T-helper 22 cell (primary cell): ENCODE measurements around the gene ABCB8.
"Not testable (repeated sequence)": the region's sequence is repeated elsewhere in the genome, so short reads cannot be mapped to it uniquely, and the experiment has no call there.

Experiments
- DNase-seq: peaks from one replicate; pipeline ENCODE4 v3.0.0-alpha.2; 2020; ENCODE audit warnings: low read depth

The ABCB8 gene

DNA sequence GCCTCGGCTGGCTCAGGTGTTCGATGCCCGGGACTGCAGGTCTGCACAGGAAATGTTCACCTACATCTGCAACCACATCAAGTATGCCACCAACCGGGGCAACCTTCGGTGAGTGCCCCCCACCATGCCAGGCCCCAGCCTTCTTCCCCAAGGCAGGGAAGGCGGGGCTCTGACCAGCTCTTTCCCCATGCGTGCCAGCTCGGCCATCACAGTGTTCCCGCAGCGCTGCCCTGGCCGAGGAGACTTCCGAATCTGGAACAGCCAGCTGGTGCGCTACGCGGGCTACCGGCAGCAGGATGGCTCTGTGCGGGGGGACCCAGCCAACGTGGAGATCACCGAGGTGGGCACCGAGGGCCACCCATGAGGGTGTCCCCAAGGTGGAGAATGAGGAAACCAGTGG, 29.9 kb upstream of the ABCB8 start:
- DNase-seq: no peak

DNA sequence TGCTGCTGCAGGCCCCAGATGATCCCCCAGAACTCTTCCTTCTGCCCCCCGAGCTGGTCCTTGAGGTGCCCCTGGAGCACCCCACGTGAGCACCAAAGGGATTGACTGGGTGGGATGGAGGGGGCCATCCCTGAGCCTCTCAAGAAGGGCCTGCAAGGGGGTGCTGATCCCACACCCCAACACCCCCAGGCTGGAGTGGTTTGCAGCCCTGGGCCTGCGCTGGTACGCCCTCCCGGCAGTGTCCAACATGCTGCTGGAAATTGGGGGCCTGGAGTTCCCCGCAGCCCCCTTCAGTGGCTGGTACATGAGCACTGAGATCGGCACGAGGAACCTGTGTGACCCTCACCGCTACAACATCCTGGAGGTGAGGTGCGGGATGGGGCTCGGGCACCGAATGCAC, 29.2 kb upstream of the ABCB8 start:
- no peak for DNase-seq

DNA sequence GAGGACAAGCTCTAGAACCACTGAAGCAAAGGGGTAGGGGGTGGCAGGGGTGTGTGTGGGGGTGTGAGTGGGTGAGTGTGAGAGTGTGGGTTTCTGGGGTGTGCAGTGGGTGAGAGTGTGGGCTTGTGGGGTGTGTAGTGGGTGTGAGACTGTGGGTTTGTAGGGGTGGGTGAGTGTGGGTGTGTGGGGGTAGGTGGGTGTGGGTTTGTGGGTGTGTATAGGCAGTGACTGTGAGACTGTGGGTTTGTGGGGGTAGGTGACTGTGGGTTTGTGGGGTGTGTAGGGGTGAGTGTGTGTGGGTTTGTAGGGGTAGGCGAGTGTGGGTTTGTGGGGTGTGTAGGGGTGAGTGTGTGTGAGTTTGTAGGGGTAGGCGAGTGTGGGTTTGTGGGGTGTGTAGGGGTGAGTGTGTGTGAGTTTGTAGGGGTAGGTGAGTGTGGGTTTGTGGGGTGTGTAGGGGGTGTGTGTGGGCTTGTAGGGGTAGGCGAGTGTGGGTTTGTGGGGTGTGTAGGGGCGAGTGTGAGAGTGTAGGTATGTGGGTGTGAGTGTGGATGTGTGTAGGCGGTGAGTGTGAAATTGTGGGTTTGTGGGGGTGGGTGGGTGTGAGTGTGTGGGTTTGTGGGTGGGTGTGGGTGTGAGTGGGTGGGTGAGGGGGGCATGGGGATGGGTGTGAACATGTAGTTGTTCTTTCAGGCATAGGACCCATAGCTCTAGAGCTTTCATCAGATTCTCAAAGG, 28.6 kb upstream of the ABCB8 start:
- DNase-seq: no peak

DNA sequence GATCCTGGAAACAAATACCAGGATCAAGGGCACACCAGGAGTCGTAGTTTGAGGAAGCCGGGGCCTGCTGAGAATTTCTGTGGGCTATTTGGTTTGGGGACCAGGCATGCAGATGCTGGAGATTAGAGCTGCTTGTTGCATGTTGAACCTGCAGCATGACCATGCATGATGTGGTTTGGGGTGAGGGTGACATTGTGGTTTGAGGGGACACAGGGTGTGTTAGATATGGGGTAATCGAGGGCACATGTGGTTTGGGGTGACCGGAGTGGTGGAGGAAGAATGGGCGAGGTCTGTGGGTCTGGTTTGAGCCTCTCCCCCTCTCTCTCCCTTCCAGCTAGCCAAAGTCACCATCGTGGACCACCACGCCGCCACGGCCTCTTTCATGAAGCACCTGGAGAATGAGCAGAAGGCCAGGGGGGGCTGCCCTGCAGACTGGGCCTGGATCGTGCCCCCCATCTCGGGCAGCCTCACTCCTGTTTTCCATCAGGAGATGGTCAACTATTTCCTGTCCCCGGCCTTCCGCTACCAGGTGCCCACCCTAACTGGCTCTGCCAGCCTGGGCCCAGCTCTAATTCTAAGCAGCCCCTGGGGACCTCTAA, 27.3 kb upstream of the ABCB8 start:
- no peak for DNase-seq

DNA sequence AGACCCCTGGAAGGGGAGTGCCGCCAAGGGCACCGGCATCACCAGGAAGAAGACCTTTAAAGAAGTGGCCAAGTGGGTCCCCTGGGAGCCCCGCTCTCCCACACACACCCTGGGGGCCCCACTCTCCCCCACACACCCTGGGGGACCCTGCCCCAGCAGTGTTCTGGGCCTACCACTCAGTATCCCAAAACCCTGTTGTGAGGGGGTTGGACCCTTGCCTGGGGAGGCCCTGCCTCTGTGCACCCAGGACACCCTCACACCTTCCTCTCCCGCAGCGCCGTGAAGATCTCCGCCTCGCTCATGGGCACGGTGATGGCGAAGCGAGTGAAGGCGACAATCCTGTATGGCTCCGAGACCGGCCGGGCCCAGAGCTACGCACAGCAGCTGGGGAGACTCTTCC, 26.7 kb upstream of the ABCB8 start:
- no peak for DNase-seq

DNA sequence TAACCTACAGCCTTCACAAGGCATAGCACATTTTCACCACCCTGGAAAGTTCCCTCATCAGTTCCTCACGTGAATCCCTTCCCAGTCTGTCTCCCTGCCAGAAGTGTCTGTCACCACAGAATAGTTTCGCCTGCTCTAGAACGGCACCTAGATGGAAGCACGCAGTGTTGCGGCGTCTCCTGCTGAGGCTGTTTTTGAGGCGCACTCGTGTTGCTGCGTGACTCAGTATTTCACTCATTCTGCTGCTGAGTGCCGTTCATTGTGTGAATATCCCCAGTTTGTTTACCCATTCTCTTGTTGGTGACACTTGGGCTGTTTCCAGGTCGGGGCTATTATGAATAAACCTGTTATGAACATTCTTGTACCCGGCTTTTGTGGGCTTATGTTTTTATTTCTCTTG, 24.7 kb upstream of the ABCB8 start:
- DNase-seq: no peak

DNA sequence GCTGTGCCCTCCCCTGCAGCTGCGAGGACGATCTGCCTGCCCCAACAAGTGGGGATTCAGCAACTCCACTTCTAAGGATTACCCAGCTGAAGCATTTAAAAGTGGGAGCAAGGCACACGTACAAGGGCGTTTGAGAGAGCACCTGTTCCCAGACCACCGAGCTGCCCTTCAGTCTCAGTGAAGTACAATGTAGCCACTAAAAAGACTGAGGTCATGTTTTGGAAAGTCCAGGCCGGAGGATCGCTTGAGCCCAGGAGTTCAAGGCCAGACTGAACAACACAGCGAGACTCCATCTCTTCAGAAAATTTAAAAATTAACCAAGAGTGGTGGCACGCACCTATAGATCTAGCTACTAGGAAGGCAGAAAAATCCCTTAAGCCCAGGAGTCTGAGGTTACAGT, 22.7 kb upstream of the ABCB8 start:
- no peak for DNase-seq

DNA sequence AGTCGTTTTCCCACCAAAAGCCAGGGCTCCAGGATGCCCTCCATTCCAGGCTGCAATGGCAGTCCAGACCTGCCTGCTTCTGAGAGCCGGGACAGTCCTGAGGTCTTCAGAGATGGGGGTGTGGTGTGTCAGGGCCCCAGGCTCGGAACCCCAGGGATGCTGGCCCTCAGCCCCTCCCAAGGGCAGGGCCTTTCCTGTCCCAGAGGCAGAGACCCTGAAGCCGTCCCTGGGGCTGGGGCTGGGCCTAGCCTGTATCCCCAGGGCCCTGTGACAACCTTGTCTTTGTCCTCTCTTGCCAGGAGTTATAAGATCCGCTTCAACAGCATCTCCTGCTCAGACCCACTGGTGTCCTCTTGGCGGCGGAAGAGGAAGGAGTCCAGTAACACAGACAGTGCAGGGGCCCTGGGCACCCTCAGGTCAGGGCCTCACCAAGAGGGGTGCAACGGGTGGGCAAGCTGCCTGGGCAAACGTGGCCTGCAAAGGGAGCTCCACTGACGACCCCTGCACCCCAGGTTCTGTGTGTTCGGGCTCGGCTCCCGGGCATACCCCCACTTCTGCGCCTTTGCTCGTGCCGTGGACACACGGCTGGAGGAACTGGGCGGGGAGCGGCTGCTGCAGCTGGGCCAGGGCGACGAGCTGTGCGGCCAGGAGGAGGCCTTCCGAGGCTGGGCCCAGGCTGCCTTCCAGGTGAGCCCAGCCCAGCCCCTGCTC, 21.5 kb upstream of the ABCB8 start:
- no peak for DNase-seq

DNA sequence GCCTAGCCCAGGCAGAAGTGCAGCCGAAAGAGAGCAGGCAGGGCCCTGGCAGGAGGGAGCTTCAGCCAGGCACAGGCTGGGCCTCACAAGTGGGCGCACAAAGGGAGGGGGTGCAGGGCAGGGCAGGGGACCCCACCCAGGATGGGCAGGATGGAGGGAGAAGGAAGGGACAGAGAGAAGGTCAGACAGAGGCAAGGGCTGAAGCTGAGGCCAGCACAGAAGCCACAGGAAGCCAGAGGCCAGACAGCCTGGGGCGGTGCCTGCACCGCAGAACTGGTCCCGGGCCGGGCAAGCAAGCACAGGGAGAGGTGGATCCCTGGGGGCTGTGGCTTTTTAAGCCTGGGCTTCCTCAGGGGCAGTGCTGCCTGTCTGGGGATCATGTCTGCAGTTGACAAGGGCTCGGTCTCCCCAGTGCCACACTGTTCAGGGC, 20.8 kb upstream of the ABCB8 start:
- DNase-seq: no peak

DNA sequence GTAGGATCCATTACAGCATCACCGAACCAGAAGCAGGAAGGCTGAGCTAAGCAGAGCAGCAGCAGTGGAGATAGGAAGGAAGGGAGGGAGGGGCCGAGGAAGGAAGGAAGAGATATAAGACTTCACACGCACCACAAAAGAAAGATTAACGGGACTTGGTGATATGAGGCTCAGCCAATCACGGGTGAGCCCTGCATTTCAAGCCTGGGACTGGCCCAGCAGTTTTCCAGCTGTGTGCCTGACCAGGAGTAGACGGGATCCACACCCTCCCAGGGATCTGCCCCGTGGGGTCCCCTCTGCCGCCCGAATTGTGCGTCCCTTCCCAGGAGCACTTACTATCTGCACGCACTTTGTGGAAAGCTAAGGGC, 20.1 kb upstream of the ABCB8 start:
- DNase-seq: peak; percentile 48

DNA sequence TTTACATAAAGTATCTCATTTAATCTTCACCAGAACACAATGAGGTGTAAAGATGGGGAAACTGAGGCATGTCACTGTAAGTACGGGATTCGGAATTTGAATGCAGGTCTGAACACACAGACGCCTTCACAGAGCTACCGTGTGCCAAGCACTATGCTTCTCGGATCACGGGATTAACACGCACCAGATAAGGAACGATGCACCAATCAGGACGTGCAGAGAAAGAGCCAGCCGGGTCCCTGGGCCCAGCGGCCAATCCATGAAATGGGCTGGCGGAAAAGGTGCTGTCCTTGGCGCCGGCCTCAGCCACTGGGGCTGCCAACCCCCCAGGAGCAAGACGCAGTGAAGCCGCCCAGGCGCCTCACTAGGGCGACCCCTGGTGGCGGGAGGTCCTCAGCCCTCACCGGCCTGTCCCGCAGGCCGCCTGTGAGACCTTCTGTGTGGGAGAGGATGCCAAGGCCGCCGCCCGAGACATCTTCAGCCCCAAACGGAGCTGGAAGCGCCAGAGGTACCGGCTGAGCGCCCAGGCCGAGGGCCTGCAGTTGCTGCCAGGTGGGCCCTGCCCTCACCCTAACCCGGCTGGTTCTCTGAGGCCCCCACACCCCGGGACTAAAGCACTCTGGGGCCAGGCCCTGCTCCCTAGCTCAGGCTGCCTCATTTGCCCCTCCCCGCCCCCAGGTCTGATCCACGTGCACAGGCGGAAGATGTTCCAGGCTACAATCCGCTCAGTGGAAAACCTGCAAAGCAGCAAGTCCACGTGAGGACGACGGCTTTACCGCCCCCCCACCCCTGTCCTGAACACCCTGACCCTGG, 19.5 kb upstream of the ABCB8 start:
- DNase-seq: peak; percentile 75

DNA sequence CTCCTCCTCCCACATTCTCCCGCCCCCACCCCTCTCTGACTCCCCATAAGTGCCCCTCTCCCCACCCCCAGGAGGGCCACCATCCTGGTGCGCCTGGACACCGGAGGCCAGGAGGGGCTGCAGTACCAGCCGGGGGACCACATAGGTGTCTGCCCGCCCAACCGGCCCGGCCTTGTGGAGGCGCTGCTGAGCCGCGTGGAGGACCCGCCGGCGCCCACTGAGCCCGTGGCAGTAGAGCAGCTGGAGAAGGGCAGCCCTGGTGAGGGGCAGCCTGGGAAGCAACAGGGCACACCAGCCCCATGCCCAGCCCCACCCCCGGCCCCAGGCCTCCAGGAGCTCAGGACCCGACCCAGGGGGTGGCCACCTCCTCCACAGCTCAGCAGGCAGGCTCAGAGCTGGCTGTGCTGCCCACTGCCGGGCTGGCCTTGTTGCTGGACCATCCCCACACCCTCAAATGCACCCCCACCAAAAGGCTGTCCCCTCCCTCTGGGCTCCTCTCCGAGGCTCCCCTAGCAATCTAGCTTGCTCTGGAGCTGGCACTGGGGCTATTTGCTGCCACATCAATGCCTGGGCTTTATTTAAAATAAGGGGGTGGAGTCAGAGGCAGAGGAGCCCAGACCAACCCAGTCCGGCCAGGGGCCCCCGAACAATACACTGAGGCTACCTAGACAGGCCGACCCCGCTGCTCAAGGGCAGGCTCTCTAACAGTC, 18.8 kb upstream of the ABCB8 start:
- no peak for DNase-seq

DNA sequence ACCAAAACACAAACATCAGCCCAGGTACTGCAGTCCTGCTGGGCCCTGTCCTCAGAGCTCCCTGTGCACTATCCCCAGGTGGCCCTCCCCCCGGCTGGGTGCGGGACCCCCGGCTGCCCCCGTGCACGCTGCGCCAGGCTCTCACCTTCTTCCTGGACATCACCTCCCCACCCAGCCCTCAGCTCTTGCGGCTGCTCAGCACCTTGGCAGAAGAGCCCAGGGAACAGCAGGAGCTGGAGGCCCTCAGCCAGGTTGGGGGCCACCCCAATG, 18.3 kb upstream of the ABCB8 start:
- no peak for DNase-seq

DNA sequence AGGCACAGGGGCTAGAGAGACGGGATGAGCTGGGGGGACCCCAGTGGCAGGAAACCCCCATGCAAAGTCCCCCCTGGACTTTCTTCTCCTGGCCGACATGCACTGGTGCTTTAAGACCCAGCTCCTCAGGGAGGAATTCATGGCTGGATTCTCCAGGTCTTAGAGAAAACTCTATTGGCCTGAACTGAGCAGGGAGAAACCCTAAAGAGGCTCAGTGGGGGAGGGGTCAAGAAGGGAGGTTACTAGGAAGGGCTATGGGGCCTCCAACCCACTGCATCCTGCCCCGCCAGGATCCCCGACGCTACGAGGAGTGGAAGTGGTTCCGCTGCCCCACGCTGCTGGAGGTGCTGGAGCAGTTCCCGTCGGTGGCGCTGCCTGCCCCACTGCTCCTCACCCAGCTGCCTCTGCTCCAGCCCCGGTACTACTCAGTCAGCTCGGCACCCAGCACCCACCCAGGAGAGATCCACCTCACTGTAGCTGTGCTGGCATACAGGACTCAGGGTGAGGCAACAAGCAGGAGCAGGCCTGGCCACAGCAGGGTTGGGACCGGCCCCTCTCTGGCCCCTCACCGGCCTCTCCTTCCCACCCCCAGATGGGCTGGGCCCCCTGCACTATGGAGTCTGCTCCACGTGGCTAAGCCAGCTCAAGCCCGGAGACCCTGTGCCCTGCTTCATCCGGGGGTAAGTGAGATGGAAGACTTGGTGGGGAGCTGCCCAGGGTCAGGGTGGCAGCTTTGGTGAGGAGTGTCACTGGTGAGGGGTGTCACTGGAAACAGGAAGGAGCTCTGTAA, 17.7 kb upstream of the ABCB8 start:
- DNase-seq: peak; percentile 37

DNA sequence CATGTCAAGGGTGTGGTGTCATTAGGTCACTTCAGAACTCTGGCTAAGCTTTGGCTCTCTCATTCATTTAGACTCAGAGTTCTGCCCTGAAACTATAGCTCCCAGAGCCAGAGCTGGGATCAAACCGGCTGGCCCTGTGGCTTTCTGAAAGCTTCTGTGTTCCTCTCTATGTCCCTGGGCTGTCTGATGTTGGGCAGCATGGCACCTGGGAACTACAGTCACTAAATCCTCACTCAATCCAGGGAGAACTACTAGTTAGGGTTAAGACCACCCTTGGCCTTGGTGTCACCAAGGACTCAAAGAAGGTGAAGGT, 17.2 kb upstream of the ABCB8 start:
- DNase-seq: no peak

DNA sequence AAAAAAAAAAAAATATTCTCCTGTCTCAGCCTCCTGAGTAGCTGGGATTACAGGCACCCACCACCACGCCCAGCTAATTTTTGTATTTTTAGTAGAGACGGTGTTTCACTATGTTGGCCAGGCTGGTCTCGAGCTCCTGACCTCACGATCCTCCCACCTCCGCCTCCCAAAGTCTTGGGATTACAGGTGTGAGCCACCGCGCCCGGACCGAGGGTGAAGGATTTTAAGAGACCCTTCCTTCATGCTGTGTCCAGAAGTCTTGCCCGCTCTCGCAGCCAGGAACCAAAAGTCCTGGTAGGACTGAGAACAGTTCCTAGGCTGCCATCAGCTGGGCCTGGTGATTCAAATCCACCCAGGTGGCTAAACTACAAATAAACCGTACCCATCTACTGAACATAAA, 16.6 kb upstream of the ABCB8 start:
- DNase-seq: not testable (repeated sequence)

DNA sequence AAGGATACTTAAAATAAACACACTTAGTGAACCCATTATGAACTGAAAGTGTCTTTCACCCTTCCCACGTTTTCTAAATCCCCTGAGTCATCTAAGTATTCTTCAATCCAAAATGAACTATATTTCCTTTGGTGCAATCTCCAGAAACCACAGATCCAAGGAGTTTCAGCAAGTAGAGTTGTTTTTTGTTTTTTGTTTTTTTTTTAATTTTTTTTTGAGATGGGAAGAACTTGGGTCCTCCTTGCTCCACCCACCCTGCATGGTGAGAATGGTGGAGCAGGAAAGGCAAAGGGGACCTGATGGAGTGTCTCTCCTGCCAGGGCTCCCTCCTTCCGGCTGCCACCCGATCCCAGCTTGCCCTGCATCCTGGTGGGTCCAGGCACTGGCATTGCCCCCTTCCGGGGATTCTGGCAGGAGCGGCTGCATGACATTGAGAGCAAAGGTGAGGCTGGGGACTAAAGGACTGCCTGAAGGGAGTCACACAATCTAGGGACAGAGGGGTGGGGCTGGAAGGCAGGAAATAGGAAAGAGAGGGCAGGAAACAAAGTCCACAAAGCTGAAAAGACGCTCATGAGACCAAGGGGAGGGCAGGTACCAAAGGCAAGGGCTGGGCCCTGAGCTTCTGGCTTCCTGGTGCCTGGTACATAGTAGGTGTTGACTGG, 16.1 kb upstream of the ABCB8 start:
- no peak for DNase-seq

DNA sequence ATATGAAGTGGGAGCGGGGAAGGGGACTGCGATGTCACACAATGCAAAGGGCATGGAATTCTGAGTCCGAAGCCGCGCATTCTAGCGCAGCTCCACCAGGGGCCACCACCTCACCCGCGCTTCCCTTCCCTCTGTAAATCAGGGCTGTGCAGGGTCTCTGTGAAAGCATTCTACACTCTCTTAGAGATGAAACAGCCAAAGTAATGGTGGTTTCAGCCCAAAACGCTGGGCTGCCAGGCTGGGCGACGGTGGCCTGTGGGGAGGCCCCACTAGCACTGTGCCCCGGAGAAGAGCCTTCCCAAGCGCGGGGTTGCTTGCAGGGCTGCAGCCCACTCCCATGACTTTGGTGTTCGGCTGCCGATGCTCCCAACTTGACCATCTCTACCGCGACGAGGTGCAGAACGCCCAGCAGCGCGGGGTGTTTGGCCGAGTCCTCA, 15.3 kb upstream of the ABCB8 start:
- no peak for DNase-seq

DNA sequence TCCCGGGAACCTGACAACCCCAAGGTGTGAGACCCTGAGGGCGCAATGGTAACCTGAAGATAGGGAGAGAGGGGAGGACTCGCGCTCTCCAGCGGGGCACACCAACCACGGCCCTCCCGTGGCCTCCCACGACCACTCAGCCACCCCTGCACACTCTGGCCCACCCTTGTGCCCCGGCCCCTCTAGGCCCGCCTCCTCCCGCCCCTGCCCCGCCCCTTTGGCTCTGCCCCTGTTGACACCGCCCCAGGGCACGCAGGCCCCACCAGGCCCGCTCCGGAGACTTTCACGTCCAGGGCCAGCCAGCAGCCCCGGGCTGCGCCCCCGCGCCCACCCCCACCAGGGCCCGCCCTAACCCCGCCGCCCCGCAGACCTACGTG, 14.9 kb upstream of the ABCB8 start:
- DNase-seq: no peak

DNA sequence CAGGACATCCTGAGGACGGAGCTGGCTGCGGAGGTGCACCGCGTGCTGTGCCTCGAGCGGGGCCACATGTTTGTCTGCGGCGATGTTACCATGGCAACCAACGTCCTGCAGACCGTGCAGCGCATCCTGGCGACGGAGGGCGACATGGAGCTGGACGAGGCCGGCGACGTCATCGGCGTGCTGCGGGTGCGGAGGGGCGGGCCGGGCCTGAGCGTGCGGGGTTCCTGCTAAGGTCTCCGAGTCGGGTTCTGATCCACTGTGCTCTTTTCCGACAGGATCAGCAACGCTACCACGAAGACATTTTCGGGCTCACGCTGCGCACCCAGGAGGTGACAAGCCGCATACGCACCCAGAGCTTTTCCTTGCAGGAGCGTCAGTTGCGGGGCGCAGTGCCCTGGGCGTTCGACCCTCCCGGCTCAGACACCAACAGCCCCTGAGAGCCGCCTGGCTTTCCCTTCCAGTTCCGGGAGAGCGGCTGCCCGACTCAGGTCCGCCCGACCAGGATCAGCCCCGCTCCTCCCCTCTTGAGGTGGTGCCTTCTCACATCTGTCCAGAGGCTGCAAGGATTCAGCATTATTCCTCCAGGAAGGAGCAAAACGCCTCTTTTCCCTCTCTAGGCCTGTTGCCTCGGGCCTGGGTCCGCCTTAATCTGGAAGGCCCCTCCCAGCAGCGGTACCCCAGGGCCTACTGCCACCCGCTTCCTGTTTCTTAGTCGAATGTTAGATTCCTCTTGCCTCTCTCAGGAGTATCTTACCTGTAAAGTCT, 14.3 kb upstream of the ABCB8 start:
- peak; percentile 98 for DNase-seq
